Measurements from ENCODE around the gene CPA2. TPM values are rescaled to one million over a fixed set of nuclear protein-coding genes. Genes with fewer than 3 reads are reported as not detected.

CPA2 gene
- total RNA-seq, 1 donor from 2014 or later, result 0.14 TPM

GRCh38 chr7:130268463-130269317, 2.0 kb downstream of the CPA2 start:
- H3K9me3 Mint-ChIP-seq, result no peaks in the 10 kb centered on the region
- DNase-seq, result no peak
- intact Hi-C loops (cut with micrococcal nuclease), result no loop called here
- H3K4me1 Mint-ChIP-seq, result peaks cover 6% of the 10 kb centered on the region
- H3K27me3 Mint-ChIP-seq, result no peaks in the 10 kb centered on the region
- H3K36me3 Mint-ChIP-seq (ENCODE audit: low read depth), result no peaks in the 10 kb centered on the region
- no peak overlapping the region for H3K4me3 Mint-ChIP-seq
- H3K27ac Mint-ChIP-seq, result no peak overlapping the region

DNA sequence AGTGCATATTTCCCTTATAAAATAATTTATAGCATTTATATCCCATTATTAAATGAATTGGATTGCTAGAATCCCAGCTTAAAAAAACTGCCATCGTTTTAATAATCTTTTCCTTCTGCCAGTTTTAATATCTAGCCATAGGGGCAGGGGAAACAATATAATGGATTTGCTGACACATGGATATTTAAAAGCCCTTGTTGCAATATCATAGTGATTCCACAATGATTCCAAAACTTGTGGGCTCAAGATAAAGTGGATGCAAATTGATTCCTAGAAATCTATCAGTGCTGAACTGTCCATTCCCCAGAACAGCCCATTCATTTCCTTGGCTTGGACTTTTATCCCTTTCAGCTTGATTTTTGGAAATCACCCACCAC, 2.6 kb downstream of the CPA2 start:
- H3K27ac Mint-ChIP-seq, result no peak overlapping the region
- no peak for DNase-seq
- H3K36me3 Mint-ChIP-seq (ENCODE audit: low read depth), result no peaks in the 10 kb centered on the region
- no peak overlapping the region for H3K4me3 Mint-ChIP-seq
- H3K4me1 Mint-ChIP-seq, result peaks cover 6% of the 10 kb centered on the region
- intact Hi-C loops (cut with micrococcal nuclease), result no loop called here
- no peaks in the 10 kb centered on the region for H3K9me3 Mint-ChIP-seq
- H3K27me3 Mint-ChIP-seq, result no peaks in the 10 kb centered on the region

DNA sequence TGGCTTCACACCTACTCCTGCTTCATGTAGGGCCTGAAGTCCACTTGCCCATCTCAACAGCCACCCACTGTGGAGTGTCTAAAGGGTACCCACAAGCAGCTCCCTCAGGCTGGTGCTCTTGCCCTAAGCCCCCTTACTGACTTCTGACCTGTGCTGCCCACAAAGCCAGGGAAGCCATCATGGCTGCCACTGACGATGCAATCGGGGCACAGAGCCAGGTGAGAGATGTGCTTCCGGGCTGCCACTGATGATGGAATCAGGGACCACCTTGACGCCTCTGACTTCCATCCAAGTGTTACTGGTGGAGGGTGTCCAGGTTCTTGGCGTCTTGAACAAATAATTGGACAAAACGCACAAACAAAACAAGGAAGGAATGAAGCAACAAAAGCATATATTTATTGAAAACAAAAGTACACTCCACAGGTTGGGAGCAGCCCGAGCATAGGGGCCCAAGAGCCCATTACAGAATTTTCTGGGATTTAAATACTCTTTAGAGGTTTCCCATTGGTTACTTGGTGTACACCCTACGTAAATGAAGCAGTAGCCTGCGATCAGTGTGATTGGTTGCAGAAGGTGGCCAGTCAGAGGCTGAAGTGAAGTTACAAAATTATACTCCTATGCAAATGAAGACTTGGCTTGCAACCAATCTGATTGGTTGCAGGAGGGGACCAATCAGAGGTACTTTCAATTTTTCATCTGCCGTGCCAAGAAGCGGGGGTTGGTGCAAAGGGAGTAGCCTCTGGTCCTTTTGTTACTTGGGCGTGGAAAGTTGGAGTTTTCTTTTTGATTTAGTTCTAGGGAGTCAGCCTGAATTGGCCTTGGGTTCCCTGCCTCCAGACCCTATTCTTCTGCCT, 4.5 kb downstream of the CPA2 start:
- Mint-ChIP-seq H3K9me3 (no peaks in the 10 kb centered on the region), H3K4me3 (no peak overlapping the region), H3K36me3 (ENCODE audit: low read depth) (no peaks in the 10 kb centered on the region), H3K27ac (no peak overlapping the region), H3K4me1 (peaks cover 6% of the 10 kb centered on the region), H3K27me3 (no peaks in the 10 kb centered on the region)
- DNase-seq, result no peak
- intact Hi-C loops (cut with micrococcal nuclease), result loop anchor here (10.0 kb wide), 1 partner anchor 214 kb away; no protein-coding TSS in a partner anchor

DNA sequence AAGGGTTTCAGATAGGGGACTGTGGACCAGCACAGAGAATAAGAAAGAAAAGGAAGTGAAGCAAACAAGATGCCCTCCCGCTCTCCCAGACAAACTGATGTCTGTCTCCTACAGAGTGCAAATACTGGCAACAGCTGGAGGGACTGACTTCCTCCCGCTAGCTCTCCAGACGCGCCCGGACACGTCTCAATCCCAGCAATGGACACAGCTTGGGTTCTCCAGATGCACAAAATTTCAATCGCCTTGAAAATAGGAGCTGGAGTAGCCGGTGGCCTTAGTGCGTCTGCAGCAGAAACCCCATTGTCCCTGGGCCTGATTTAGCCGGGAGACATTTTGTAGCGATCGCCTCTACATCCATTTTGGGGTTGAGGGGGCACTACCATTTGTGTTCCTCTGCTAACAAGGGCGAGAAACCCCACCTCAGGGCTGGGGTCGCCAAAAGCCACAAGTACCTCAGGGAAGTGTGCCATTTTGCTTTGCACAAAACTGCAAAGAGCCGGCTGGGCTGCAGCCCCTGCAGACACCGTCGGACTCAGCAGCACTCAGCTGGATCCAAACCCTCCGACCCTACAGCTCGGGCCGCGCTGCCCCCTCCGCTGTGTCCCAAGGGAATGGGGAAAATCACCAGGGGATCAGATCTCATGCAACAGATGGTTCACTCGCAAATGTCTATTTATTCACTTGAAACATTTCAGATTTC, 5.9 kb downstream of the CPA2 start:
- Mint-ChIP-seq H3K36me3 (ENCODE audit: low read depth) (no peaks in the 10 kb centered on the region), H3K4me3 (peak overlapping the region; percentile 19), H3K4me1 (peaks cover 18% of the 10 kb centered on the region), H3K27me3 (no peaks in the 10 kb centered on the region), H3K27ac (no peak overlapping the region), H3K9me3 (no peaks in the 10 kb centered on the region)
- intact Hi-C loops (cut with micrococcal nuclease), result loop anchor here (1.0 to 10.0 kb wide), 2 partner anchors 92 to 212 kb away; no protein-coding TSS in a partner anchor
- DNase-seq, result no peak

GRCh38 chr7:130273081-130273932, 6.6 kb downstream of the CPA2 start:
- H3K9me3 Mint-ChIP-seq, result no peaks in the 10 kb centered on the region
- DNase-seq, result no peak
- intact Hi-C loops (cut with micrococcal nuclease), result loop anchor here (1.0 to 10.0 kb wide), 2 partner anchors 93 to 211 kb away; no protein-coding TSS in a partner anchor
- H3K4me1 Mint-ChIP-seq, result peaks cover 22% of the 10 kb centered on the region
- peak overlapping the region; percentile 63 for H3K4me3 Mint-ChIP-seq
- no peaks in the 10 kb centered on the region for H3K27me3 Mint-ChIP-seq
- peak overlapping the region; percentile 4 for H3K27ac Mint-ChIP-seq
- H3K36me3 Mint-ChIP-seq (ENCODE audit: low read depth), result no peaks in the 10 kb centered on the region

GRCh38 chr7:130273933-130274255, 7.2 kb downstream of the CPA2 start:
- H3K4me3 Mint-ChIP-seq, result peak overlapping the region; percentile 26
- no peaks in the 10 kb centered on the region for H3K36me3 Mint-ChIP-seq (ENCODE audit: low read depth)
- H3K27me3 Mint-ChIP-seq, result no peaks in the 10 kb centered on the region
- H3K27ac Mint-ChIP-seq, result no peak overlapping the region
- no peaks in the 10 kb centered on the region for H3K9me3 Mint-ChIP-seq
- DNase-seq, result no peak
- H3K4me1 Mint-ChIP-seq, result peaks cover 22% of the 10 kb centered on the region
- intact Hi-C loops (cut with micrococcal nuclease), result loop anchor here (1.0 to 10.0 kb wide), 2 partner anchors 94 to 211 kb away; no protein-coding TSS in a partner anchor

DNA sequence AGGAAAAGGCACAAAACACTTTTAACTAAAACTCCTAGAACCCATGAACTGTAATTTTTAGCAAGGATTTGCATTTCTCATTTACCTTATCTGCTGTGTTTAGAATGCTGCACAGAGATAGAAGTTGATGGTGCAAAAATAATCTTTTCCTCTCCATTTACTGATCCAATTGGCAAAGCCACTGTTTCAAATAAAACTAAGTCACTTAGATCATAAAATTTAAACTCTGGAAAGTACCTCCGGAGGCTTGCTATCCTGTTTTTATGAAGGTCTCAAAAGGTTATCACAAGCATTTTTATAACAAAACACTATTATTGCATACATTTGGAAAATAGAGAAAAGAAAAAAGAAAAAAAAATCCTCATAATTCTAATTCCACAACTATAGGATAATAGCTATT, 7.6 kb downstream of the CPA2 start:
- H3K9me3 Mint-ChIP-seq, result no peaks in the 10 kb centered on the region
- H3K4me1 Mint-ChIP-seq, result peaks cover 22% of the 10 kb centered on the region
- H3K27ac Mint-ChIP-seq, result no peak overlapping the region
- no peaks in the 10 kb centered on the region for H3K36me3 Mint-ChIP-seq (ENCODE audit: low read depth)
- H3K27me3 Mint-ChIP-seq, result no peaks in the 10 kb centered on the region
- H3K4me3 Mint-ChIP-seq, result peak overlapping the region; percentile 26
- intact Hi-C loops (cut with micrococcal nuclease), result loop anchor here (10.0 kb wide), 1 partner anchor 211 kb away; no protein-coding TSS in a partner anchor
- no peak for DNase-seq

- intact Hi-C loops (cut with micrococcal nuclease), result loop anchor here (10.0 kb wide), 1 partner anchor 210 kb away; no protein-coding TSS in a partner anchor
- Mint-ChIP-seq H3K4me1 (peaks cover 22% of the 10 kb centered on the region), H3K36me3 (ENCODE audit: low read depth) (no peaks in the 10 kb centered on the region), H3K9me3 (no peaks in the 10 kb centered on the region), H3K27me3 (no peaks in the 10 kb centered on the region), H3K27ac (no peak overlapping the region), H3K4me3 (no peak overlapping the region)
- no peak for DNase-seq
These were observed 8.4 kb downstream of the CPA2 start for GRCh38 chr7:130274983-130275591.

GRCh38 chr7:130275826-130276297, 9.2 kb downstream of the CPA2 start:
- H3K9me3 Mint-ChIP-seq, result no peaks in the 10 kb centered on the region
- H3K4me1 Mint-ChIP-seq, result peaks cover 22% of the 10 kb centered on the region
- no peak for DNase-seq
- no peaks in the 10 kb centered on the region for H3K36me3 Mint-ChIP-seq (ENCODE audit: low read depth)
- intact Hi-C loops (cut with micrococcal nuclease), result loop anchor here (10.0 kb wide), 1 partner anchor 209 kb away; no protein-coding TSS in a partner anchor
- H3K27me3 Mint-ChIP-seq, result no peaks in the 10 kb centered on the region
- H3K27ac Mint-ChIP-seq, result no peak overlapping the region
- H3K4me3 Mint-ChIP-seq, result no peak overlapping the region

GRCh38 chr7:130276796-130277762, 10.4 kb downstream of the CPA2 start:
- H3K9me3 Mint-ChIP-seq, result no peaks in the 10 kb centered on the region
- H3K27ac Mint-ChIP-seq, result peak overlapping the region; percentile 87
- no peak for DNase-seq
- no peaks in the 10 kb centered on the region for H3K27me3 Mint-ChIP-seq
- intact Hi-C loops (cut with micrococcal nuclease), result loop anchor here (1.0 to 10.0 kb wide), 5 partner anchors 86 to 372 kb away; partner anchors contain the start of gene ZC3HC1
- H3K4me3 Mint-ChIP-seq, result peak overlapping the region; percentile 30
- peaks cover 20% of the 10 kb centered on the region for H3K4me1 Mint-ChIP-seq
- H3K36me3 Mint-ChIP-seq (ENCODE audit: low read depth), result no peaks in the 10 kb centered on the region

- Mint-ChIP-seq H3K27me3 (no peaks in the 10 kb centered on the region), H3K27ac (peak overlapping the region; percentile 87), H3K36me3 (ENCODE audit: low read depth) (no peaks in the 10 kb centered on the region), H3K4me3 (peak overlapping the region; percentile 29), H3K9me3 (no peaks in the 10 kb centered on the region), H3K4me1 (peaks cover 20% of the 10 kb centered on the region)
- no peak for DNase-seq
- intact Hi-C loops (cut with micrococcal nuclease), result loop anchor here (1.0 to 10.0 kb wide), 5 partner anchors 85 to 371 kb away; partner anchors contain the start of gene ZC3HC1
These were observed 11.3 kb downstream of the CPA2 start for GRCh38 chr7:130277763-130278643.

Data from activated CD4-positive, alpha-beta T cell treated with anti-CD3 and anti-CD28 coated beads, Interleukin-2, amount 10 ng/mL, durations not matched to agents 24 days and 14 days (primary cell).